Osteocyte (in vitro differentiated cells): ENCODE measurements around the gene PLXNB1. TPM values are rescaled to one million over a fixed set of nuclear protein-coding genes. Genes with fewer than 3 reads are reported as not detected.
A peak's percentile ranks its signal among the peaks of the same experiment; 100 is the strongest.

Source experiments
- DNase-seq: peaks from one replicate; pipeline ENCODE4 v3.0.0; 2021; ENCODE audit warnings: mixed read lengths; ENCODE audit not compliant: unreplicated experiment; ENCODE audit errors: extremely low spot score
- H3K27ac Mint-ChIP-seq: one replicate; pipeline ENCODE4 v1.8.0; 2021; ENCODE audit warnings: mild to moderate bottlenecking, mixed read lengths; ENCODE audit not compliant: unreplicated experiment
- H3K27me3 Mint-ChIP-seq: one replicate; pipeline ENCODE4 v1.8.0; 2021; ENCODE audit warnings: mixed read lengths; ENCODE audit not compliant: unreplicated experiment
- H3K36me3 Mint-ChIP-seq: one replicate; pipeline ENCODE4 v1.8.0; 2021; ENCODE audit warnings: mixed read lengths; ENCODE audit not compliant: unreplicated experiment
- H3K4me1 Mint-ChIP-seq: one replicate; pipeline ENCODE4 v1.8.0; 2021; ENCODE audit warnings: mixed read lengths; ENCODE audit not compliant: unreplicated experiment
- H3K4me3 Mint-ChIP-seq: one replicate; pipeline ENCODE4 v1.8.0; 2021; ENCODE audit warnings: mild to moderate bottlenecking, moderate library complexity, mixed read lengths; ENCODE audit not compliant: unreplicated experiment
- H3K9me3 Mint-ChIP-seq: one replicate; pipeline ENCODE4 v1.8.0; 2021; ENCODE audit warnings: mixed read lengths; ENCODE audit not compliant: unreplicated experiment
- CTCF ChIP-seq: fragments of 200-600 bp; sonication (generic); IDR thresholded peaks from 2 replicates; pipeline ENCODE4 v1.5.0; 2021; ENCODE audit warnings: antibody characterized with exemption, mild to moderate bottlenecking, moderate library complexity
- total RNA-seq: library from RNA; stranded (reverse); gene quantifications from 2 replicates; pipeline ENCODE4 v1.2.1, GENCODE V29; 2021

PLXNB1 gene
- total RNA-seq, 1 donor from 2014 or later, result 88.2 TPM

GRCh38 chr3:48437812-48438211 lies 7.9 kb upstream of the PLXNB1 start:
- TF ChIP-seq CTCF, result no peak
- Mint-ChIP-seq H3K36me3 (peaks cover 2% of the 10 kb centered on the region), H3K27me3 (no peaks in the 10 kb centered on the region), H3K4me3 (no peak overlapping the region), H3K4me1 (peaks cover 33% of the 10 kb centered on the region), H3K27ac (no peak overlapping the region), H3K9me3 (no peaks in the 10 kb centered on the region)
- DNase-seq, result no peak

GRCh38 chr3:48436855-48437254 lies 7.0 kb upstream of the PLXNB1 start:
- no peak overlapping the region for H3K4me3 Mint-ChIP-seq
- H3K4me1 Mint-ChIP-seq, result peaks cover 30% of the 10 kb centered on the region
- H3K27me3 Mint-ChIP-seq, result no peaks in the 10 kb centered on the region
- H3K27ac Mint-ChIP-seq, result no peak overlapping the region
- no peak for TF ChIP-seq CTCF
- no peak for DNase-seq
- H3K36me3 Mint-ChIP-seq, result peaks cover 2% of the 10 kb centered on the region
- no peaks in the 10 kb centered on the region for H3K9me3 Mint-ChIP-seq

- Mint-ChIP-seq H3K27ac (no peak overlapping the region), H3K9me3 (no peaks in the 10 kb centered on the region), H3K27me3 (no peaks in the 10 kb centered on the region), H3K4me3 (no peak overlapping the region), H3K36me3 (peaks cover 5% of the 10 kb centered on the region), H3K4me1 (peaks cover 31% of the 10 kb centered on the region)
- no peak for DNase-seq
- TF ChIP-seq CTCF, result no peak
Observed at GRCh38 chr3:48436477-48436787, 6.5 kb upstream of the PLXNB1 start.

GRCh38 chr3:48435774-48436476 lies 6.0 kb upstream of the PLXNB1 start:
- no peak overlapping the region for H3K4me3 Mint-ChIP-seq
- peaks cover 5% of the 10 kb centered on the region for H3K36me3 Mint-ChIP-seq
- H3K27ac Mint-ChIP-seq, result no peak overlapping the region
- DNase-seq, result peak; percentile 93
- TF ChIP-seq CTCF, result peak; percentile 100
- no peaks in the 10 kb centered on the region for H3K9me3 Mint-ChIP-seq
- peaks cover 28% of the 10 kb centered on the region for H3K4me1 Mint-ChIP-seq
- no peaks in the 10 kb centered on the region for H3K27me3 Mint-ChIP-seq

- no peak for TF ChIP-seq CTCF
- Mint-ChIP-seq H3K27ac (no peak overlapping the region), H3K27me3 (no peaks in the 10 kb centered on the region), H3K36me3 (peaks cover 5% of the 10 kb centered on the region), H3K4me3 (no peak overlapping the region), H3K4me1 (peaks cover 30% of the 10 kb centered on the region), H3K9me3 (no peaks in the 10 kb centered on the region)
- DNase-seq, result no peak
Observed at GRCh38 chr3:48435223-48435595, 5.3 kb upstream of the PLXNB1 start.
